PC-3 (cell line): ENCODE measurements around the gene OLFML2B. TPM values are rescaled to one million over a fixed set of nuclear protein-coding genes. Genes with fewer than 3 reads are reported as not detected.

Source experiments
- ATAC-seq: fragments of 200-7000 bp; cut with Tn5 transposase; 2 replicates; pipeline ENCODE4 v1.9.1; 2020; ENCODE audit warnings: mild to moderate bottlenecking, moderate library complexity
- BruUV-seq: library from RNA; stranded (reverse); fragments of 400-500 nt; replicated peaks from 2 replicates; lab custom pipeline; 2021; lab: Mats Ljungman, UMichigan
- CTCF ChIA-PET: fragments of 300-600 bp; sonication (Branson Sonifier 250); formaldehyde crosslinking; loops from one replicate; lab custom pipeline; 2022; ENCODE audit warnings: antibody characterized with exemption; lab: Charles Lee
- POLR2A ChIA-PET: fragments of 300-600 bp; sonication (Branson Sonifier 250); formaldehyde crosslinking; loops from one replicate; lab custom pipeline; 2022; ENCODE audit warnings: antibody characterized with exemption; ENCODE audit not compliant: unreplicated experiment; lab: Charles Lee
- DNase-seq: peaks from one replicate; pipeline ENCODE4 v3.0.0-alpha.2; 2015
- H2AFZ ChIP-seq: fragments of 300-600 bp; sonication (generic); 2 replicates; pipeline ENCODE4 v1.6.0; 2016; ENCODE audit warnings: antibody characterized with exemption, low read length
- H3F3A ChIP-seq: fragments of 300-600 bp; sonication (generic); one replicate; pipeline ENCODE4 v1.6.0; 2017; ENCODE audit warnings: antibody characterized with exemption, low read length, control low read depth, mild to moderate bottlenecking; ENCODE audit not compliant: unreplicated experiment
- H3K27ac ChIP-seq: fragments of 300-600 bp; sonication (generic); 2 replicates; pipeline ENCODE4 v1.5.1; 2016; ENCODE audit warnings: mild to moderate bottlenecking, low read length
- H3K27me3 ChIP-seq: fragments of 300-600 bp; sonication (generic); 2 replicates; pipeline ENCODE4 v1.6.1; 2016; ENCODE audit warnings: low read length, mixed read lengths
- H3K36me3 ChIP-seq: fragments of 300-600 bp; sonication (generic); 2 replicates; pipeline ENCODE4 v1.6.1; 2016; ENCODE audit warnings: low read depth, mixed run types, low read length, mixed read lengths
- H3K4me1 ChIP-seq: fragments of 300-600 bp; sonication (generic); 2 replicates; pipeline ENCODE4 v1.5.1; 2016; ENCODE audit warnings: low read length; ENCODE audit not compliant: insufficient read depth
- H3K4me2 ChIP-seq: fragments of 300-600 bp; sonication (generic); 2 replicates; pipeline ENCODE4 v1.6.0; 2016; ENCODE audit warnings: low read length
- H3K4me3 ChIP-seq: fragments of 300-600 bp; sonication (generic); 2 replicates; pipeline ENCODE4 v1.5.1; 2016; ENCODE audit warnings: mild to moderate bottlenecking, low read length, mixed read lengths
- H3K79me2 ChIP-seq: fragments of 300-600 bp; sonication (generic); 2 replicates; pipeline ENCODE4 v1.6.1; 2017; ENCODE audit warnings: low read length, mixed read lengths
- H3K9ac ChIP-seq: fragments of 300-600 bp; sonication (generic); 2 replicates; pipeline ENCODE4 v1.6.0; 2016; ENCODE audit warnings: mild to moderate bottlenecking, low read length
- H3K9me2 ChIP-seq: fragments of 300-600 bp; sonication (generic); replicated peaks from 2 replicates; pipeline ENCODE4 v1.6.1; 2016; ENCODE audit warnings: mixed run types, low read length, mixed read lengths
- H3K9me3 ChIP-seq: fragments of 300-600 bp; sonication (generic); 2 replicates; pipeline ENCODE4 v1.6.1; 2016; ENCODE audit warnings: low read length, mixed read lengths
- H4K20me1 ChIP-seq: fragments of 300-600 bp; sonication (generic); 2 replicates; pipeline ENCODE4 v1.6.1; 2016; ENCODE audit warnings: low read length, mixed read lengths
- CTCF ChIP-seq: fragments of 300-600 bp; sonication (generic); conservative IDR thresholded peaks from 2 replicates; pipeline ENCODE4 v1.5.1; 2017; ENCODE audit warnings: antibody characterized with exemption, low read depth, mild to moderate bottlenecking, low read length
- EZH2 ChIP-seq: fragments of 300-600 bp; sonication (generic); IDR thresholded peaks from one replicate; pipeline ENCODE4 v1.6.1; 2017; ENCODE audit warnings: antibody characterized with exemption, mild to moderate bottlenecking, low read length; ENCODE audit not compliant: unreplicated experiment
- EZH2phosphoT487 ChIP-seq: fragments of 300-600 bp; sonication (generic); IDR thresholded peaks from 2 replicates; pipeline ENCODE4 v1.6.1; 2018; ENCODE audit warnings: mild to moderate bottlenecking, antibody characterized with exemption, low read length, borderline replicate concordance
- intact Hi-C: fragments of 100-400 bp; cut with micrococcal nuclease; formaldehyde crosslinking; loops from 2 replicates; pipeline ENCODE4 v1.9.0; 2023
- total RNA-seq: library from RNA; depleted of rRNA; stranded (reverse); fragments of >200 nt; gene quantifications from 2 replicates; pipeline ENCODE4 v1.2.3, GENCODE V29; 2014

OLFML2B gene
- total RNA-seq, 1 experiment from 2014 or later = 1.4 TPM

- TF ChIP-seq CTCF = no peak
- no peak for TF ChIP-seq EZH2phosphoT487
- no peak for TF ChIP-seq EZH2
- no peak overlapping the region for H3K27ac ChIP-seq
- DNase-seq = no peak
- no peaks in the 10 kb centered on the region for H3K36me3 ChIP-seq
- H3K79me2 ChIP-seq = no peaks in the 10 kb centered on the region
- no peaks in the 10 kb centered on the region for H3K9me3 ChIP-seq
- H3K27me3 ChIP-seq = no peaks in the 10 kb centered on the region
- intact Hi-C loops = no loop called here
- no peak overlapping the region for H3K9ac ChIP-seq
- no peak overlapping the region for H3K4me2 ChIP-seq
- peaks cover 5% of the 10 kb centered on the region for H3F3A ChIP-seq
- no peak overlapping the region for H3K4me3 ChIP-seq
- ChIA-PET CTCF (no interaction called here), POLR2A (no interaction called here)
- no peaks in the 10 kb centered on the region for H3K9me2 ChIP-seq
- no TSS peak for BruUV-seq
- no peak for ATAC-seq
- no peaks in the 10 kb centered on the region for H4K20me1 ChIP-seq
- H3K4me1 ChIP-seq = peaks cover 31% of the 10 kb centered on the region
- H2AFZ ChIP-seq = no peak overlapping the region
These were observed 24.2 kb downstream of the OLFML2B start for GRCh38 chr1:161999301-162000052.

- H4K20me1 ChIP-seq = no peaks in the 10 kb centered on the region
- ChIA-PET POLR2A (no interaction called here), CTCF (no interaction called here)
- no peak for ATAC-seq
- no peak overlapping the region for H3K4me2 ChIP-seq
- DNase-seq = peak; percentile 47
- no peak overlapping the region for H3K9ac ChIP-seq
- H3K4me1 ChIP-seq = peaks cover 24% of the 10 kb centered on the region
- peaks cover 5% of the 10 kb centered on the region for H3F3A ChIP-seq
- H3K9me3 ChIP-seq = no peaks in the 10 kb centered on the region
- TF ChIP-seq CTCF = no peak
- no peak for TF ChIP-seq EZH2
- TF ChIP-seq EZH2phosphoT487 = no peak
- H3K4me3 ChIP-seq = no peak overlapping the region
- no TSS peak for BruUV-seq
- no peaks in the 10 kb centered on the region for H3K36me3 ChIP-seq
- H3K9me2 ChIP-seq = no peaks in the 10 kb centered on the region
- intact Hi-C loops = no loop called here
- no peak overlapping the region for H2AFZ ChIP-seq
- H3K27me3 ChIP-seq = no peaks in the 10 kb centered on the region
- no peak overlapping the region for H3K27ac ChIP-seq
- H3K79me2 ChIP-seq = no peaks in the 10 kb centered on the region
These were observed 24.9 kb downstream of the OLFML2B start for GRCh38 chr1:161998811-161999210.

- H4K20me1 ChIP-seq = no peaks in the 10 kb centered on the region
- H3K79me2 ChIP-seq = no peaks in the 10 kb centered on the region
- BruUV-seq = no TSS peak
- no peak overlapping the region for H3K27ac ChIP-seq
- H3K9me2 ChIP-seq = no peaks in the 10 kb centered on the region
- H3K9me3 ChIP-seq = no peaks in the 10 kb centered on the region
- H3K4me3 ChIP-seq = no peak overlapping the region
- TF ChIP-seq EZH2 (no peak), EZH2phosphoT487 (no peak), CTCF (no peak)
- DNase-seq = no peak
- H3K27me3 ChIP-seq = no peaks in the 10 kb centered on the region
- no peak overlapping the region for H3K4me2 ChIP-seq
- H3K9ac ChIP-seq = no peak overlapping the region
- peaks cover 8% of the 10 kb centered on the region; the same call in 1 of the 2 replicates for H3K4me1 ChIP-seq
- no peak overlapping the region for H2AFZ ChIP-seq
- no peaks in the 10 kb centered on the region for H3K36me3 ChIP-seq
- ChIA-PET CTCF (no interaction called here), POLR2A (no interaction called here)
- H3F3A ChIP-seq = no peaks in the 10 kb centered on the region
- intact Hi-C loops = no loop called here
- ATAC-seq = no peak
These were observed 26.5 kb downstream of the OLFML2B start for GRCh38 chr1:161997152-161997551.
